ENCODE results near the gene ALK. TPM values are rescaled to one million over a fixed set of nuclear protein-coding genes. Genes with fewer than 3 reads are reported as not detected.

ALK gene
- total RNA-seq, 2 donors from 2014 or later: 0.16 to 0.26 TPM

GRCh38 chr2:29509397-29509796 lies 412.0 kb downstream of the ALK start:
- H3K9me3 ChIP-seq: no peaks in the 10 kb centered on the region
- no peak overlapping the region for H3K27ac ChIP-seq
- no peak for TF ChIP-seq CTCF (IDR thresholded peaks at IDR 0.05)
- no peaks in the 10 kb centered on the region for H3K36me3 ChIP-seq
- no peak for DNase-seq (ENCODE audit: low spot score)
- no peaks in the 10 kb centered on the region for H3K27me3 ChIP-seq
- no peak overlapping the region for H3K4me3 ChIP-seq
- H3K4me1 ChIP-seq: no peaks in the 10 kb centered on the region

GRCh38 chr2:29504746-29505145 lies 416.6 kb downstream of the ALK start:
- H3K27ac ChIP-seq: no peak overlapping the region
- no peak for DNase-seq (ENCODE audit: low spot score)
- H3K36me3 ChIP-seq: no peaks in the 10 kb centered on the region
- no peak for TF ChIP-seq CTCF (IDR thresholded peaks at IDR 0.05)
- no peaks in the 10 kb centered on the region for H3K27me3 ChIP-seq
- H3K4me1 ChIP-seq: no peaks in the 10 kb centered on the region
- no peaks in the 10 kb centered on the region for H3K9me3 ChIP-seq
- H3K4me3 ChIP-seq: no peak overlapping the region

GRCh38 chr2:29502460-29502911 lies 418.9 kb downstream of the ALK start:
- no peaks in the 10 kb centered on the region for H3K27me3 ChIP-seq
- no peak overlapping the region for H3K27ac ChIP-seq
- no peaks in the 10 kb centered on the region for H3K36me3 ChIP-seq
- no peaks in the 10 kb centered on the region for H3K4me1 ChIP-seq
- H3K9me3 ChIP-seq: no peaks in the 10 kb centered on the region
- DNase-seq (ENCODE audit: low spot score): no peak
- no peak overlapping the region for H3K4me3 ChIP-seq
- no peak for TF ChIP-seq CTCF (IDR thresholded peaks at IDR 0.05)

- H3K27me3 ChIP-seq: no peaks in the 10 kb centered on the region
- no peak for DNase-seq (ENCODE audit: low spot score)
- H3K36me3 ChIP-seq: no peaks in the 10 kb centered on the region
- H3K4me3 ChIP-seq: no peak overlapping the region
- TF ChIP-seq CTCF (IDR thresholded peaks at IDR 0.05): no peak
- H3K27ac ChIP-seq: no peak overlapping the region
- H3K4me1 ChIP-seq: no peaks in the 10 kb centered on the region
- no peaks in the 10 kb centered on the region for H3K9me3 ChIP-seq
Measured at GRCh38 chr2:29497375-29497774, 424.0 kb downstream of the ALK start.

GRCh38 chr2:29496198-29496597 lies 425.2 kb downstream of the ALK start:
- H3K27ac ChIP-seq: no peak overlapping the region
- no peaks in the 10 kb centered on the region for H3K36me3 ChIP-seq
- no peak overlapping the region for H3K4me3 ChIP-seq
- H3K4me1 ChIP-seq: no peaks in the 10 kb centered on the region
- no peak for TF ChIP-seq CTCF (IDR thresholded peaks at IDR 0.05)
- no peak for DNase-seq (ENCODE audit: low spot score)
- no peaks in the 10 kb centered on the region for H3K27me3 ChIP-seq
- no peaks in the 10 kb centered on the region for H3K9me3 ChIP-seq

- Histone ChIP-seq H3K9me3 (no peaks in the 10 kb centered on the region), H3K27me3 (no peaks in the 10 kb centered on the region), H3K4me1 (no peaks in the 10 kb centered on the region), H3K36me3 (no peaks in the 10 kb centered on the region), H3K27ac (no peak overlapping the region), H3K4me3 (no peak overlapping the region)
- no peak for DNase-seq (ENCODE audit: low spot score)
- TF ChIP-seq CTCF (IDR thresholded peaks at IDR 0.05): no peak
Measured at GRCh38 chr2:29495536-29496060, 425.8 kb downstream of the ALK start.

Data from right atrium auricular region (tissue), 2 donors.